ENCODE measurements around the gene PRSS33.

PRSS33 gene, protein sequence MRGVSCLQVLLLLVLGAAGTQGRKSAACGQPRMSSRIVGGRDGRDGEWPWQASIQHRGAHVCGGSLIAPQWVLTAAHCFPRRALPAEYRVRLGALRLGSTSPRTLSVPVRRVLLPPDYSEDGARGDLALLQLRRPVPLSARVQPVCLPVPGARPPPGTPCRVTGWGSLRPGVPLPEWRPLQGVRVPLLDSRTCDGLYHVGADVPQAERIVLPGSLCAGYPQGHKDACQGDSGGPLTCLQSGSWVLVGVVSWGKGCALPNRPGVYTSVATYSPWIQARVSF
- total RNA-seq = 0 reads per million in 4 donors

DNA sequence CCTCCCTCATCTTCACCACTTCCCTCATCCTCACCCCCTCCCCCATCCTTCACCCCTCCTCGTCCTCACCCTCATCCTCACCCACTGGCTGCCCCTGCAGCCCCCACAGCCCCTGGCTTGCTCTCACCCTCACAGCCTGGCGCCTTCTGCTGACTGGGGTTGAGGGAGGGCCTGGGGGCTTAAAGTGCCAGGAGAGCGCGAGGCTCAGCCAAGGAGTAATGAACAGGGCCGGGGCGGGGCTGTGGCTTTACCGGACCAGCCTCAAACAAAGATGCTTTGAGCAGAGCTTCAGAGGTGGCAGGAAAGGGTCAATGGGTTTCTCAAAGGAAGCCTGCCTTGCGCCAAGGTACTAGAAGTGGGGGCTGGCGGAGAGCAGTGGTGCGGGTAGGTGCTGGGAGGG lies at the start of gene PRSS33:
PRSS33 (minus strand) TSS at position 155 of the 400 bp plus-strand sequence. CDS start 1,013 bp downstream, outside the sequence.
- DNase-seq = no peak

DNA sequence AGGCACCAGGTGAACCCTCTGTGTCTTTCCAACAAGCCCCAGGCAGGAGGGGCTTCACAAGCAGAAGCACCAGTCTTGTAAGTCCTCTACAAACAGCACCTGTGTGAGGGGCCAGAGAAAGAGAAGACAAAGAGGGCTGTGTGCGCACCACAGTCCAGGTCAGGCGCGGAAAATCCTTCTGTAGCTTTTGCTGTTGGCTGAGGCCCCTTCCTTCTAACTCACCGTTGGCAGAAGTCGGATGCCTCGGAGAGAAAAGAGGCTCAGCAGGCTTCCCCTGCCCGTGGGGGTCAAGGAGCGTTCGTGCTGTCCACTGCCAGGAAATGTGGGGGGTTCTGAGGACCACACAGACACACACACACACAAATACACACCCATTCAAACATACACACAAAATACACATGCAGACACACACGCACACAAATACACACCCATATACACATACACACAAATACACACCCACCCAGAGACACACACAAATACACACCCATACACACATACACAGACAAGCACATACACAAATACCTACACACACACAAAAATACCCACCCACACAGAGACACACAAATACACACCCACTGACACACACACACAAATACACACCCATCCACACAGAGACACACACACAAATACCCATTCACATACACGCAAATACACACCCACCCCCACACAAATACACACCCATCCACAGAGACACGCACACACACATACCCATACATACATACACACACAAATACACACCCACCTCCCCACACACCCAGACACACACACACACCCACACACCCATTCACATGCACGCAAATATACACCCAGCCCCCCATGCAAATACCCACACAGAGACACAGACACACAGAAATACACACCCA lies 49.5 kb upstream of the PRSS33 start:
- no peak for DNase-seq

DNA sequence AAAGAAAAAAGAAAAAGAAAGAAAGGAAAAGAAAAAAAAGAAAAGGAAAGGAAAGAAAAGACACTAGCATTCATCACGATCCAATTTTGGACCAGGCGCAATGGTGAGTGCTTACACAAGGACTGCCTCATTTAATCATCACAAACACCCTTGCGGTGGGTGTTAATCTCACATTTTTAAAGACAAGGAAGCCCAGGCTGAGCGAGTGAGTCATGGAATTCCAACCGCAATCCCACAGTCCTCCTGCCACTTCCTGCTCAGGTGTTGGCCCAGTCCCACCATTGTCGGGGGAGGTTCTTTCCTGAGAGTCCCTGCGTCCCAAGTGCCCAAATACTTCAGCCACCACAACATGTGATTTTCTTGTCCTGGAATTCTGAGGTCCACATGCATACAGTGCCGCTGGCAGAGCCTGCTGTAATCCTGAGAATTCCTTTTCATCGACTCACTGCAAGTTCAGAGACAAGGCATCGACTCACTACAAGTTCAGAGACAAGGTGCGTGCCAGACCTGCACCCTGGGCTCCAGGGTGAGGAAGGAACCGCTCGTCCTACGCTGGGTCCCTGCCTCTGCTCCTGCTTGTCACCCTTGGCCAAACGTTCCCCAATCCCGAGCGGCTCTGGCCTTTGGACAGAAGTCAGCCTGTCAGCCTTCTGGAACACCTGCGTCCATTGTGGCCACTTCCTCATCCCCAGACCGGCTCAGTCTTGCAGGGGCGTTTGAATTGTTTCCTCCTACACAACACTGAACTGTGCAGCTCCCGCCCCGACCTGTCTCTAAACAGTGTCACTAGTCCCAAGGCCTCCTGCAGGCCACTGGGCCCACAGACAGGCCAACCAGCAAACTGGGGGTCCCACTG lies 48.5 kb upstream of the PRSS33 start:
- DNase-seq = no peak

DNA sequence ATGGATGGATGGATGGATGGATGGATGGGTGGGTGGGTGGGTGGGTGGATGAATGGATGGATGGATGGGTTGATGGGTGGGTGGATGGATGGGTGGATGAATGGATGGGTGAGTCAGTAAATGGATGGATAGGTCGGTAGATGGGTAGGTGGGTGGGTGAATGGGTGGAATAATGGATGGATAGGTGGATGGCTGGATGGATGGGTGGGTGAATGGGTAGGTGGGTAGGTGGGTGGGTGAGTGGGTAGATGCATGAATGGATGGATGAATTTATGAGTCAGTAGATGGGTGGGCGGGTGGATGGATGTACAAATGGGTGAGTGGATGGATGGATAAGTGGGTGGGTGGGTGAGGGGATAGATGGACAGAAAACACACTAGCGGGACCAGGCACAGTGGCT lies 47.6 kb upstream of the PRSS33 start:
- no peak for DNase-seq

DNA sequence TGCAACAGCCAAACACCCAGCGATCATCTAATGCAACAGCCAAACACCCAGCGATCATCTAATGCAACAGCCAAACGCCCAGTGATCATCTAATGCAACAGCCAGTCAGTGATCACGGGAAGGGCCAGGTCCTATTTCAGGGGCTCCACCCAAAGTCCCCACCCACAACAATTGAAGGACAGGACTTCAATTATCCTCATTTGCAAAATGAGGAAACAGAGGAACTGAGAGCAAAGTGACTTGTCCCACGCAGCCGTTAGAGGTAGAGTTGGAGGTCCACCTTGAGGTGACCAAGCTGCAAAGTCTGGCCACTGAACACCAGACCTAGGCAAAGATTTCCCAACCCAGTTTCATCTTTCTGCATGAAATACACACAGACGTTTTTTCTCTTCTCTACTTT lies 46.4 kb upstream of the PRSS33 start:
- no peak for DNase-seq

DNA sequence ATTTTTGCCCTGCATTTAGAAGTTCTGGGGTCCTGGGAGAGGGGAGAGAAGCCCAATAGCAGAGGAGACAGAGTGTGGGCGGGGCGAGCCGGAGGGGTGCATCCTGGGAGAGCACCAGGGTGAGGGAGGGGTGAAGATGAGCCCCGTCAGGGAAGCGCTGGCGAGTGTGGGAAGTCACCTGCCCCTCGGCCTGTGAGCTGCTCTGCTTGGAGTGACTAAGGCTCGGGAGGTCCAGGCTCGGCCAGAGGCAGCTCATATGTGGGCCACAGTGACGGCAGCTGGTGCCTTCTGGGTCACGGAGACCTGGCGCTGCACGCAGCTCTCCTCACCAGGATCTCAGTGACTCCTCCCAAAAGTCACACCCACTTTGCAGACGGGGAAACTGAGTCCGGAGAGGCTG lies 43.8 kb upstream of the PRSS33 start:
- no peak for DNase-seq

DNA sequence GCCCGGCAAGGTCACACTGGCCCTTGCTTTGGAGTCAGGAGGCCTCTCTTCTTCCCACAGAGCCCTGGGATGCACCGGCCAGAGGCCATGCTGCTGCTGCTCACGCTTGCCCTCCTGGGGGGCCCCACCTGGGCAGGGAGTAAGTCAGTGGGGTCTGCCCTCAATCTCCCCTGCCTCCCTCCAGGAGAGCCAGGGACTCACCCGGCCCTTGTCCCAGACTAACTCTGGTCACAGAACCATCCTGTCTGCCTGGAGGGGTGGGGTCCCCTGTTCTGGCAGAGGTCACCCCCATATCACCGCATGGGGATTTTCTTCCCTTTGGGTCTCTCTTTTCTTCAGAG lies 43.0 kb upstream of the PRSS33 start:
- no peak for DNase-seq

DNA sequence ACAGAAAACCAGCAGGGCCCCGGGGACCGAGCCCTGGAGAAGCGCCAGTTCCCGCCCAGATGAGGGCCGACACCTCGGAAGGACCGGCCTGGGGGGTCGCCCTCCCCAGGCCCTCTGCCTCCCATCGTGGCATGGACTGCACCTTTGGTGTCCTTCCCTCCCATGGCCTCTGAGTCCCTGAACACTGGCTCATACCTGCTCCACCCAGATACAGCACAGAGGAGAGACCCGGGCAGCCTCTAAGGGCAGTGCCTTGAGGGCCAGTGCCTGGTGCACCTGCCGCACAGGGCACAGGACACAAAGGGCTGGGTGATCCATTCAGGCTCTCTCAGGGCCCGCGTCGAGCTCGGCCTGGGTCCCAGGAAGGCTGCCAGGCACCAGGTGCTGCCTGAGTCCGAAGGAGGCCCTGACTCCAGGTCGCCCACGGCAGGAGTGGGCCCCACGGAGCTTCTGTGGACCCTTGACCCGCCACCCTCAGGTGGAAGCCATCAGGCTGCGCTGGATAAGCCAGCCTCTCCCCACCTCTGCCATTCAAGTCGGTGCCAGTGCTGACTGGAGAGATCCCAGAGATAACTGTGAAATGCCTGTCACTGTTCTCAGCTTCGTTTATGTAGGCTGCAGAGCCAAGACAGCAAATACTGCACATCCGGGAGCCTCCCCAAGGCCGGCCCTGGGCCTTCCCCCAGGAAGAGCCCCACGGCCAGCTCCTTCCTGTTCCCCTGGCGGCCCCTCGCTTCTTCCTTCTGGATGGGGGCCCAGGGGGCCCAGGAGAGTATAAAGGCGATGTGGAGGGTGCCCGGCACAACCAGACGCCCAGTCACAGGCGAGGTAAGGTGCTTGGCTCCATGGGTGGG lies 42.4 kb upstream of the PRSS33 start, which contains the start of gene ZG16B:
ZG16B (plus strand) TSS at position 803 of the 854 bp plus-strand sequence. CDS start 139 bp downstream, outside the sequence.
- DNase-seq = peak in 1 of 5 donors; percentile 35

DNA sequence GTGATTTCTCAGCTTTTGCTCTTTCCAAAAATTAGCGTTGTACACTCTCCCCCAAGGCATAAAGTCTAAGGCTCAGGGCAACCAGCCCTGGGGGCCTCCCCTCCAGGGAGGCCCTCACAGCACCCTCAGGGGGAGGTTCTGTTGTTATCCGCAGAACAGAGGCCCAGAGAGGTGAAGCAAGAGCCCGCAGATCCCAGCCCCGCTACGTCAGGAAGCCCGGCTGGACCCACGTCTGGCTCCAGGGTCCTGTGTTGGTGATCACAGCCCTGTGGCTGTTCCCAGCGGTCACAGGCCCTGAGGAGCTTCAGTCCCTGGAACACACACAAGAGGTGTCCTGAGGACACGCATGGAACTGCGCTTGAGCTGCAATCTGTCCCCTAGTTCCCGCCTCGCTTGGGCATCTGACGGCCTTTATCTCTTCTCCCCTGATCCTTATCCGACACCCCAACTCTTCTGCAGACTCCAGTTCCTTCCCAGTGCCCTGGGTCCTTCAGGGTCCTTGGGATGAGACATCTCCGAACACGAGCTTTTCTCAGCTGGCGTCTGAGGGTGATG lies 41.6 kb upstream of the PRSS33 start:
- DNase-seq = no peak

DNA sequence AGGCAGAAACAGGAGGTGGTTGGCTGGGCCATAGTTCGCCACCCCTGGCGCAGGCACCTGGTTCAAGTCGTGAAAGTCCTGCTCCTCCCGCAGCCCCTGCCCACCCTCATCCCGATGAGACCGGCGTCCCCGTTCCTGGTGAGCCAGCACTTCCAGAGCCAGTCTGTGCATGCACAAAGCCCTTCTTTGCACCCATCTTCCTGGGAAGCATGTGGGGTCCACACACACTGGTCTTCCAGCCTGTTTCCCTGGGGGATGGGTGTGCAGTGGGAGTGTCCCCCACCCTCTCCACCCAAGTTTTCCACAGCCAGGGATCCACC lies 41.1 kb upstream of the PRSS33 start:
- no peak for DNase-seq

DNA sequence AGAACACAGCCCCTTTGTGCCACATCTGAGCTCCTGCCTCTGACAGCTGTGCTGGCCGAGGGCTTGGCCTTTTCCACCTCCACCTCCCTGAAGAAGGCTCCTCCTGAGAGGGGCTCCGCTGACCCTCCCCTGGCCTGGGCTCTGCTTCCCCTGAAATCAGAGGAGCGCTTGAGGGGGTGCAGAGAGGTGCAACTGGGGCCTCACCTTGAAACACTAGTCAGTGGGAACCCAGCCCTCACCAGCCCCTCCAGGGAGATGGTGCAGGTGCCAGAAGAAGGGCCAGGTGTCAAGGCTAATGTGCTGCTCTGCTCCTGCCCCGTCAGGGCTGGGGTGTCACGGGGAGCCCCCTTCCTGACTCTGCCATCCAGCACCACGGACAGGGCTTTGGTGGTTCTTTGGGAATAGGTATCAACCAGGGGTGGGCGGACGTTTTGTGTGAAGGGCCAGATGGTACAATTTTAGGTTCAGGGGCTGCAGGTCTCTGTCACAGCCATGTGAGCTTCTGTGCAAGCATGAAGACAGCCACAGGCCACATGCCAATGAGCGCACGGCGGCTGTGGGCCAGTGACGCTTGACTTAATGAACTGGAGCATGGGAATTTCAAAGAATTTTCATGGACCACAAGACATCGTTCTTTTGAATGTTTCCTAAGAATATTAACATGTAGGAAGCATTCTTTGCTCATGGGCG lies 40.6 kb upstream of the PRSS33 start:
- no peak for DNase-seq

DNA sequence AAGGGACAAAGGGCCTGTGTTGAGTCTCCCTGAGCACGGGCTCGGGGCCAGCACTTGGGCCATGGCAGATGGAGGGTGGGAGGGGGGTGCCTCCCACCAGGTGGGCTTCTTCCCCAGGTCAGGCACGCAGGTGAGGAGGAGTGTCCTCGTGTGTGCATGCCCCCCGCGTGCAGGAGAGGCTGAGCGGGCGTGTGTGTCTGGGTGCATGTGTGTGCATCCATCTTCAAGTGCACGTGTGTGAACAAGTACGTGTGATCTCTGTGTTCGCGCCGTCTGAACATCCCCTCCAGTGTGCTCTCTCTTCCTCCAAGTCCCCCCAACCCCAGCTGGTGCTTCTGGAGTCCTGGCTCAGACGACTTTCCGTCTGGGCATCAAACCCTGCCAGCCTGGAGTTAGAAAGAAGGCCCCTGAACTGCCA lies 40.0 kb upstream of the PRSS33 start:
- no peak for DNase-seq

DNA sequence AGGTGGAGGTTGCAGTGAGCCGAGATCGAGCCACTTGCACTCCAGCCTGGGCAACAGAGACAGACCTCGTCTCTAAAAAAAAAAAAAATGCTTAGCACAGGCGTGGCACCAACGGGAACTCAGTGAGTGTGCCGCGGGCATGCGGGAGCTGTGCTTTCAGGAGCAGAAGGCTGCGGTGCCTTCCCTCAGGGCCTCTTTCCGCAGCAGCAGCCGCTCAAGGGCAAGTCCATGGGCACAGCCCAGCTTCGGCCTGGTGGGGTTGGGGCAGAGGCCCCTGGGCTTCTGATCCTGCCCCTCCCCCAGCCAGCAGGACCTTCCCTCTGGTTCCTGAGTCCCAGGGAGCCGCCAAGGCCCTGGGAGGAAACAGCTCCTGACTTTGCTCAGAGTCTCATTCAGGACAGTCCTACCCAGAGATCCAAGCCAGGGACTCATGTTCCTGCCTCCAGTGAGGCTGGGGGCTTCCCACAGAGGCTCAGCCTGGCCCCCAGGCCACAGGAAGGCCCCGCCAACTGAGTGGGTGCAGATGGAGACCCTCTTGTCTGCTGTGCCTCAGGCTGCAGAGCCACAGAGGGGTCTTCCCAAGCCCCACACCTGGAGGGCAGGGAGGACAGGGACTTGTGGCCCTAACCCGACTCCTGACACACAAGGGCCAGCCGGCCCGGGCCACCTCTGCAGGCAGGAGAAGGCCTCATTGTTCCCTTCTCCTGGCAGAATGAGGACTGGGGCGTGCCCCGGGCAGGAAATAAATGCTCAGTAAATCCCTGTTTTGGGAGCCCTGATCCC lies 39.4 kb upstream of the PRSS33 start:
- no peak for DNase-seq

DNA sequence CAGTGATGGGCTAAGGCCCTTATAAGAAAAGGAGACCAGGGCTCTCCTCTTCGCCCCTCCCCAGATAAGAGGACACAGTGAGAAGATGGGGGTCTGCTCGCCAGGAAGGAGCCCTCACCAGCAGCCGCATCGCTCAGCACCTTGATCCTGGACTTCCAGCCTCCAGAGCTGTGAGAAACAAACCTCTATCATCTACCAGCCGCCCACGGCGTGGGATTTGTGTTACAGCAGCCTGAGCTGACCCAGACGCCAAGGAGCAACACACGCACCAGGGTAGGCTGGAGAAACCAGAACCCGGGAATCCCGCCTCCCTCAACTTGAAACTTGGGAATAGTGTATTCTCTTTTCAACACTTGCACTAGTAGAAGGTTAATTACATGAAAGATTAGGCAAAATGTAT lies 38.5 kb upstream of the PRSS33 start:
- DNase-seq = no peak

DNA sequence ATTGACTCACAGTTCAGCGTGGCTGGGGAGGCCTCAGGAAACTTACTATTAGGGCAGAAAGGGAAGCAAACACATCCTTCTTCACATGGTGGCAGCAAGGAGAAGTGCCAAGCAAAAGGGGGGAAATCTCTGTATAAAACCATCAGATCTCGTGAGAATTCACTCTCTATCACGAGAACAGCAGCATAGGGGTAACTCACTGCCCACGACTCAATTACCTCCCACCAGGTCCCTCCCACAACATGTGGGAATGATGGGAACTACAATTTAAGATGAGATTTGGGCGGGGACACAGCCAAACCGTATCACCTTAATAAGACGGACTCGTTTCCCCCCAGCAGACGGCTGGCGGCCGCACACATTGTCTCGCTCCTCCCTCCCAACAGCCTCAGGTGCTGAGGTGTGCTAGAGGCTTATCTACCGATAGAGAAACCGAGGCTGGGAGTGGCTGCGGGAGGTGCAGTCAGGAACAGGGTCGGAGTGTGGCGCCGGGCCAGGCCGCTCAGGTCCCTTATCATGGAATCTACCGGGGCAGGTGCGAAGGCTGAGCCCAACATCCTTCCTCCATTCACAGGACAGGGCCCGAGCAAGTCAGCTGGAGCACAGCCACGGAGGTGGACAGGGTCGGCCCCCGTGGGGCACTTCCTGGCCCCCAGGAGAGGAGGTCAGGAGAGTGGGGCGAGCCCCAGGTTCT lies 37.8 kb upstream of the PRSS33 start:
- DNase-seq = no peak

DNA sequence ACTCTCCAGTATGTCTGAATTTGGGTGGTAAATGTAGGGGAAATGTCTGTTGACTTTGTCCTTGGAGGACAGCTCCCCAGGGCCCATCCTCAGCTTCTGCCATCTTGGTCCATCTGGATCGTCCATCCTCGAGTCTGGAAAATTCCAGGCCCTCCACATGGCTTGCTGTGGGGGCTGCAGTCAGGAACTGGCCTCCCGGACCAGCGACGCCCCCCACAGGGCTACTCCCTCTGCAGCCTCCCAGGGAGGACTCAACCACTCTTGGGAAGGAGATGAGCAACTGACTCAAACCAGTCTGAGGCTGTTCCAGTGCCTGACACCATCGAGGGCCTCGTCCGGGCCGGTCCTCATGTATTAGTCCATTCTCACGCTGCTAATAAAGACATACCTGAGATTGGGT lies 37.3 kb upstream of the PRSS33 start:
- DNase-seq = no peak

DNA sequence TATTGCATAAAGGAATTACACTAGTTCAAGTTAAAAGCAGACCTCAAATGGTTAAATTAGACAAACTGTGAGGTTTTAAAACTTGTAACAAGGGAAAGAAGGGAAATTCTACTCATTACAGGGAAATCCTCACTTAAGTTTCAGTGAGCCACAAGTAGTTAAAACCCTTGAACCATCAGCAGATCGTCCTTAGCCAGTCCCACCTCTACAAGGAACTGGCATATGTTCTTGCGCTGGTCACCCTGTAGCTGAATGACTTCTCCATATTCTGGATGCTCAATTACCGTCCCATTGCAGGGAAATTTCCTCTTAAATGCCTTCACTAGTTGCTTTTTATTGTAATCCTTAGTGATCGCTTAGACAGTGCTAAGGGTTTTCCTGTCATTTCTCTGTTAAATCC lies 35.1 kb upstream of the PRSS33 start:
- DNase-seq = no peak

DNA sequence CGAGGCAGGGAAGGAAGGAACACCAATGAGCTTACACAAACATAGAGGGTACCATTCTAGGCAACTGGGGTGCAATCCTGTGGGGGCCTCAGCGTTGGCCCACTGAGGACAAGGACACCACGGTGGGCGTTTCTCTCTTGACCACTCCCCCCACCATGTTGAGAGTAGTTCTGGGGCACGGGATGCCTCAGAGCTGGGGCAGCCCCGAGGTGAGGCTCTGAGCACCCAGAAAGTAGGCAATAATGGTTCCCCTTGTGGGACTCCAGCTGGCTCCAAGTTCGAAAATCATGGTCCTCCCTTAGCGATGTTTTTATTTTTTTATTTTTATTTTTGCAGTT lies 34.8 kb upstream of the PRSS33 start:
- no peak for DNase-seq

DNA sequence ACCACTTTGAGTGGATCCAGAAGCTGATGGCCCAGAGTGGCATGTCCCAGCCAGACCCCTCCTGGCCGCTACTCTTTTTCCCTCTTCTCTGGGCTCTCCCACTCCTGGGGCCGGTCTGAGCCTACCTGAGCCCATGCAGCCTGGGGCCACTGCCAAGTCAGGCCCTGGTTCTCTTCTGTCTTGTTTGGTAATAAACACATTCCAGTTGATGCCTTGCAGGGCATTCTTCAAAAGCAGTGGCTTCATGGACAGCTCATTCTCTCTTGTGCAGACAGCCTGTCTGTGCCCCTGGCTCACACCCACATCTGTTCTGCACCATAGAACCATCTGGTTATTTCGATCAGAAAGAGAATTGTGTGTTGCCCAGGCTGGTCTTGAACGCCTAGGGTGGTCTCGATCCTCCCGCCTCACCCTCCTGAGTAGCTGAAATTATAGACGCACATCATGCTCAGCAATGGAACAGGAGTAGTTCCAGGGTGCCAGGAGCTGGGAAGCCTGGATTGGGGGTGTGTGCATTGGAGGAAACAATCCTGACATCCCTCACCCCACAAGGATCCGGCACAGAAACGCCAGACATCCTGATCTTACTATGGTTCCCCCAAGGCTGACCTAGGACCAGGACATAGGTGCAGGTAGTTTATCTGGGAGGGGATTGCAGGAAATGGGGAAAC lies 34.3 kb upstream of the PRSS33 start:
- no peak for DNase-seq

All from T-helper 1 cell (primary cell).